HCT116 (cell line): ENCODE data around the gene RYR2. TPM values are rescaled to one million over a fixed set of nuclear protein-coding genes. Genes with fewer than 3 reads are reported as not detected.

Source experiments
- ATAC-seq: fragments of 200-7000 bp; cut with Tn5 transposase; 2 replicates; pipeline ENCODE4 v1.9.1; 2020; ENCODE audit warnings: mild to moderate bottlenecking, moderate library complexity
- BruUV-seq: library from RNA; stranded (reverse); fragments of 400-500 nt; replicated peaks from 2 replicates; lab custom pipeline; 2021; lab: Mats Ljungman, UMichigan
- CTCF ChIA-PET: fragments of 300-600 bp; sonication (Branson Sonifier 250); formaldehyde crosslinking; loops from one replicate; lab custom pipeline; 2021; ENCODE audit warnings: antibody characterized with exemption; lab: Charles Lee
- POLR2A ChIA-PET: fragments of 300-600, 350-600 bp; sonication (Branson Sonifier 250); formaldehyde crosslinking; loops from one replicate; lab custom pipeline; 2021; ENCODE audit warnings: antibody characterized with exemption; lab: Charles Lee
- RAD21 ChIA-PET, 2 experiments: fragments of 300-600 bp; sonication (Branson Sonifier 250); formaldehyde crosslinking; loops; one replicate each; lab custom pipeline; 2023; ENCODE audit warnings: low total read pairs in 2 of 2; ENCODE audit not compliant: uncharacterized antibody in 2 of 2, unreplicated experiment in 2 of 2, low non-redundant PET in 1 of 2; lab: Charles Lee
- DNase-seq: peaks from one replicate; pipeline ENCODE4 v3.0.0-alpha.2; 2010; ENCODE audit warnings: low read depth, low spot score
- H2AFZ ChIP-seq: fragments of 200-600 bp; shearing (Covaris generic), sonication (generic); 2 replicates; pipeline ENCODE4 v1.6.1; 2017; ENCODE audit warnings: low read depth, mixed run types, mixed read lengths, antibody characterized with exemption, low read length; ENCODE audit not compliant: poor library complexity, severe bottlenecking
- H3K27ac ChIP-seq: 2 replicates; pipeline ENCODE4 v1.5.1; 2012; ENCODE audit warnings: low read depth, low read length
- H3K27me3 ChIP-seq: fragments of 200-600 bp; sonication (generic); 2 replicates; pipeline ENCODE4 v1.6.1; 2016; ENCODE audit warnings: mixed run types, low read length, mixed read lengths; ENCODE audit not compliant: insufficient read depth
- H3K36me3 ChIP-seq, 2 experiments: fragments of 200-500 bp in 1 of 2; fragments of 200-600 bp in 1 of 2; sonication (Bioruptor generic) in 1 of 2; sonication (generic) in 1 of 2; 2 replicates each; pipeline versions ENCODE4 v1.5.1 to v1.6.1; 2014 to 2016; ENCODE audit warnings: low read length in 2 of 2, inconsistent platforms in 1 of 2, mixed read lengths in 1 of 2, mixed run types in 1 of 2; ENCODE audit not compliant: insufficient read depth in 2 of 2, control insufficient read depth in 1 of 2
- H3K4me1 ChIP-seq, 2 experiments: fragments of 200-600 bp in 1 of 2; sonication (generic) in 1 of 2; 2 replicates each; pipeline versions ENCODE4 v1.5.1 to v1.6.1; 2012 to 2017; ENCODE audit warnings: low read length in 2 of 2, inconsistent platforms in 1 of 2, mild to moderate bottlenecking in 1 of 2, mixed read lengths in 1 of 2, mixed run types in 1 of 2, moderate library complexity in 1 of 2; ENCODE audit not compliant: insufficient read depth in 2 of 2, control insufficient read depth in 1 of 2
- H3K4me2 ChIP-seq: fragments of 200-600 bp; sonication (generic); 2 replicates; pipeline ENCODE4 v1.6.1; 2017; ENCODE audit warnings: mixed run types, low read length, mixed read lengths
- H3K4me3 ChIP-seq, 2 experiments: fragments of 200-600 bp in 1 of 2; sonication (generic) in 1 of 2; replicated peaks in 1 of 2; 2 replicates each; pipeline ENCODE4 v1.5.1; 2011 to 2016; ENCODE audit warnings: low read length in 2 of 2, control low read depth in 1 of 2, low read depth in 1 of 2, mild to moderate bottlenecking in 1 of 2, mixed read lengths in 1 of 2, mixed run types in 1 of 2
- H3K79me2 ChIP-seq: fragments of 200-600 bp; sonication (generic); 2 replicates; pipeline ENCODE4 v1.6.1; 2017; ENCODE audit warnings: mild to moderate bottlenecking, mixed run types, low read length, moderate library complexity, mixed read lengths; ENCODE audit not compliant: insufficient read depth
- H3K9ac ChIP-seq: fragments of 200-600 bp; sonication (generic); 2 replicates; pipeline ENCODE4 v1.6.1; 2016; ENCODE audit warnings: low read length, mixed read lengths
- H3K9me2 ChIP-seq: fragments of 200-600 bp; sonication (generic), shearing (Covaris generic); 2 replicates; pipeline ENCODE4 v1.6.1; 2017; ENCODE audit warnings: mixed run types, mild to moderate bottlenecking, moderate library complexity; ENCODE audit not compliant: insufficient read depth
- H3K9me3 ChIP-seq, 2 experiments: fragments of 200-500 bp in 1 of 2; fragments of 200-600 bp in 1 of 2; sonication (Bioruptor generic) in 1 of 2; sonication (generic) in 1 of 2; 2 replicates each; pipeline ENCODE4 v1.6.1; 2014 to 2017; ENCODE audit warnings: low read length in 2 of 2, mixed read lengths in 2 of 2, inconsistent platforms in 1 of 2, low read depth in 1 of 2, mild to moderate bottlenecking in 1 of 2, mixed run types in 1 of 2, moderate library complexity in 1 of 2; ENCODE audit not compliant: control insufficient read depth in 1 of 2, insufficient read depth in 1 of 2
- H4K20me1 ChIP-seq: fragments of 200-600 bp; sonication (generic), shearing (Covaris generic); 2 replicates; pipeline ENCODE4 v1.6.1; 2017; ENCODE audit warnings: mixed run types, mild to moderate bottlenecking, moderate library complexity; ENCODE audit not compliant: insufficient read depth
- CBX3 ChIP-seq: IDR thresholded peaks from 2 replicates; pipeline ENCODE4 v1.6.1; 2012; ENCODE audit warnings: low read depth
- EGR1 ChIP-seq: IDR thresholded peaks from 2 replicates; pipeline ENCODE4 v1.6.1; 2012; ENCODE audit warnings: low read depth
- ELF1 ChIP-seq: IDR thresholded peaks from 2 replicates; pipeline ENCODE4 v1.6.1; 2012; ENCODE audit warnings: low read depth, borderline replicate concordance
- EZH2phosphoT487 ChIP-seq: fragments of 200-600 bp; IDR thresholded peaks from 2 replicates; pipeline ENCODE4 v1.6.1; 2018; ENCODE audit warnings: antibody characterized with exemption, borderline replicate concordance
- FOSL1 ChIP-seq: IDR thresholded peaks from 2 replicates; pipeline ENCODE4 v1.6.1; 2012; ENCODE audit warnings: low read depth
- POLR2AphosphoS5 ChIP-seq: IDR thresholded peaks from 2 replicates; pipeline ENCODE4 v1.6.1; 2011; ENCODE audit warnings: mild to moderate bottlenecking, low read depth, low read length, moderate library complexity
- RAD21 ChIP-seq: IDR thresholded peaks from 2 replicates; pipeline ENCODE4 v1.6.1; 2012; ENCODE audit warnings: low read depth, mild to moderate bottlenecking
- SIN3A ChIP-seq: IDR thresholded peaks from 2 replicates; pipeline ENCODE4 v1.6.1; 2012; ENCODE audit warnings: low read depth
- SP1 ChIP-seq: IDR thresholded peaks from 2 replicates; pipeline ENCODE4 v1.6.1; 2012; ENCODE audit warnings: low read depth
- SRF ChIP-seq: IDR thresholded peaks from 2 replicates; pipeline ENCODE4 v1.6.1; 2012; ENCODE audit warnings: low read depth
- TCF7L2 ChIP-seq: IDR thresholded peaks from 2 replicates; pipeline ENCODE4 v1.7.0; 2011; ENCODE audit warnings: borderline replicate concordance, inconsistent platforms; ENCODE audit not compliant: insufficient read depth, insufficient read length; ENCODE audit errors: extremely low read depth
- YY1 ChIP-seq: IDR thresholded peaks from 2 replicates; pipeline ENCODE4 v1.6.1; 2011; ENCODE audit warnings: low read length, low read depth, moderate library complexity, mild to moderate bottlenecking; ENCODE audit not compliant: insufficient replicate concordance; ENCODE audit errors: extremely low read depth
- ZNF274 ChIP-seq: fragments of 200-500 bp; sonication (Bioruptor generic); IDR thresholded peaks from 2 replicates; pipeline ENCODE4 v1.6.1; 2014; ENCODE audit warnings: mild to moderate bottlenecking, low read depth, low read length, inconsistent platforms
- intact Hi-C: fragments of 100-400 bp; cut with micrococcal nuclease; formaldehyde crosslinking; loops from 2 replicates; pipeline ENCODE4 v1.10.0; 2022
- total RNA-seq: library from RNA; stranded (reverse); gene quantifications from one replicate; pipeline ENCODE4 v1.2.1, GENCODE V29; 2021; ENCODE audit not compliant: unreplicated experiment
- TF ChIP-seq, protein P1 (sequence below): IDR thresholded peaks from 2 replicates; pipeline ENCODE4 v1.6.1; 2012
- TF ChIP-seq, protein P2 (sequence below), 3 experiments: fragments of 200-600 bp in 1 of 3; sonication (generic) in 1 of 3; IDR thresholded peaks in 2 of 3; conservative IDR thresholded peaks in 1 of 3; 2 replicates each; pipeline ENCODE4 v1.5.1; 2012 to 2017; ENCODE audit warnings: low read depth in 2 of 3, low read length in 2 of 3, antibody characterized with exemption in 1 of 3, borderline replicate concordance in 1 of 3, control low read depth in 1 of 3, mild to moderate bottlenecking in 1 of 3, mixed read lengths in 1 of 3, mixed run types in 1 of 3, moderate library complexity in 1 of 3; ENCODE audit not compliant: insufficient read depth in 1 of 3
- TF ChIP-seq, protein P3 (sequence below): IDR thresholded peaks from 2 replicates; pipeline ENCODE4 v1.6.1; 2012

The RYR2 gene
- total RNA-seq, 1 experiment from 2014 or later, result 0.02 TPM

DNA sequence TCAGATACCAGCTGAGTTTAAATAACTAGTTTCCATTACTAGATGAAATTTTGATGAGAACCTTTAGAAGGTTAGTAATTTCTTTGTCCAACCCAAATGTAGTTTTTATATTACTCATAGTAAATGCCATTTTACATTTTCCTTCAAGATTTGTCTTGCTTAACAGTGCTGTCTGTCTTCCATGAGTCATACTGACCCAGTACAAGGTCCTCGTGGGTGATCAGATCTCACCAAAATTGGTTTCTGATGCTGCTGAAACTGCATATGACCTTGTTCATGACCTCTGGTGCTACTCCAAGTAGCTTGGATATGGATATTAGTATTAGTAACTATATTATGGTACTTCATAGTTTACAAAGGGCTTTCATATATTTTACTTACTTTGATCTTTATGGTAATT lies 207.1 kb downstream of the RYR2 start:
- BruUV-seq, result no TSS peak
- intact Hi-C loops, result no loop called here
- Histone ChIP-seq H3K4me1 (no peaks in the 10 kb centered on the region), H3K27ac (no peak overlapping the region), H3K4me2 (no peak overlapping the region), H3K27me3 (no peaks in the 10 kb centered on the region), H3K79me2 (no peaks in the 10 kb centered on the region), H3K4me3 (no peak overlapping the region), H3K9ac (no peak overlapping the region), H3K36me3 (no peaks in the 10 kb centered on the region), H4K20me1 (no peaks in the 10 kb centered on the region), H2AFZ (no peak overlapping the region), H3K9me3 (peaks cover 0 to 3% of the 10 kb centered on the region in 2 experiments; a peak in 1 of 4 replicates), H3K9me2 (no peaks in the 10 kb centered on the region)
- ChIA-PET POLR2A (no interaction called here), CTCF (no interaction called here), RAD21 (no interaction called here)
- TF ChIP-seq YY1 (no peak), POLR2AphosphoS5 (no peak), TCF7L2 (no peak)
- DNase-seq (no peak), ATAC-seq (no peak)

DNA sequence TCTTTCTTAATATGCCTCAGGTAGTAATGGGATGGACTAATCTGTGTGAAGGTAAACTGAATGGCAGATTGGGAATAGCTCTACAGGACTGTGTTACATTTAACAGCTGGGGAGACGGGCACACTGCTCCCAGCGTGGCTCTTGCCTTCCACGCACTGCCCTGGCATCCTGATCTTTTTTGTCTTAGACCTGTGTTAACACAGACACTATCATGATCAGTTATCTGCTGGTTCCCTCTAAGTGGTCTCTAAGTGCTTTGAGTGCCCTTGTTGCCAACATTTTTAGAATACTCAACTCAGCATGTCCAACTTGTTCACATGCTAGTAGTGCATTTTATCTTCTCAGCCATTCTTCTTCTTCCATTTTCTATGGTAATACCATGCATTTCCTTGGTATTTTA lies 208.1 kb downstream of the RYR2 start:
- H4K20me1 ChIP-seq, result no peaks in the 10 kb centered on the region
- no peaks in the 10 kb centered on the region for H3K27me3 ChIP-seq
- DNase-seq (no peak), ATAC-seq (no peak)
- H3K4me3 ChIP-seq, result no peak overlapping the region
- BruUV-seq, result no TSS peak
- no peaks in the 10 kb centered on the region for H3K36me3 ChIP-seq
- no peaks in the 10 kb centered on the region for H3K9me2 ChIP-seq
- no peaks in the 10 kb centered on the region for H3K79me2 ChIP-seq
- POLR2A ChIA-PET, result no interaction called here
- H3K4me1 ChIP-seq, result no peaks in the 10 kb centered on the region
- H3K4me2 ChIP-seq, result no peak overlapping the region
- no peak overlapping the region for H3K27ac ChIP-seq
- no peak overlapping the region for H3K9ac ChIP-seq
- RAD21 ChIA-PET, result no interaction called here
- CTCF ChIA-PET, result no interaction called here
- no peak overlapping the region for H2AFZ ChIP-seq
- TF ChIP-seq POLR2AphosphoS5, result no peak
- no peak for TF ChIP-seq FOSL1
- no peak for TF ChIP-seq EGR1
- TF ChIP-seq SRF, result no peak
- no peak for TF ChIP-seq EZH2phosphoT487
- TF ChIP-seq RAD21, result no peak
- TF ChIP-seq, protein P1, sequence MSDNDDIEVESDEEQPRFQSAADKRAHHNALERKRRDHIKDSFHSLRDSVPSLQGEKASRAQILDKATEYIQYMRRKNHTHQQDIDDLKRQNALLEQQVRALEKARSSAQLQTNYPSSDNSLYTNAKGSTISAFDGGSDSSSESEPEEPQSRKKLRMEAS, result no peak
- no peak for TF ChIP-seq ZNF274
- TF ChIP-seq YY1, result no peak
- no peak for TF ChIP-seq SIN3A
- TF ChIP-seq, protein P2, sequence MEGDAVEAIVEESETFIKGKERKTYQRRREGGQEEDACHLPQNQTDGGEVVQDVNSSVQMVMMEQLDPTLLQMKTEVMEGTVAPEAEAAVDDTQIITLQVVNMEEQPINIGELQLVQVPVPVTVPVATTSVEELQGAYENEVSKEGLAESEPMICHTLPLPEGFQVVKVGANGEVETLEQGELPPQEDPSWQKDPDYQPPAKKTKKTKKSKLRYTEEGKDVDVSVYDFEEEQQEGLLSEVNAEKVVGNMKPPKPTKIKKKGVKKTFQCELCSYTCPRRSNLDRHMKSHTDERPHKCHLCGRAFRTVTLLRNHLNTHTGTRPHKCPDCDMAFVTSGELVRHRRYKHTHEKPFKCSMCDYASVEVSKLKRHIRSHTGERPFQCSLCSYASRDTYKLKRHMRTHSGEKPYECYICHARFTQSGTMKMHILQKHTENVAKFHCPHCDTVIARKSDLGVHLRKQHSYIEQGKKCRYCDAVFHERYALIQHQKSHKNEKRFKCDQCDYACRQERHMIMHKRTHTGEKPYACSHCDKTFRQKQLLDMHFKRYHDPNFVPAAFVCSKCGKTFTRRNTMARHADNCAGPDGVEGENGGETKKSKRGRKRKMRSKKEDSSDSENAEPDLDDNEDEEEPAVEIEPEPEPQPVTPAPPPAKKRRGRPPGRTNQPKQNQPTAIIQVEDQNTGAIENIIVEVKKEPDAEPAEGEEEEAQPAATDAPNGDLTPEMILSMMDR (IDR thresholded peaks at IDR 0.05 in 2 of 3, conservative IDR thresholded peaks at IDR 0.05 in 1 of 3; ENCODE audit: borderline replicate concordance in 1 of 3, insufficient read depth in 1 of 3, low read depth in 2 of 3, low read length in 2 of 3), result no peak
- TF ChIP-seq ELF1, result no peak
- TF ChIP-seq CBX3, result no peak
- TF ChIP-seq SP1, result no peak
- TF ChIP-seq, protein P3, sequence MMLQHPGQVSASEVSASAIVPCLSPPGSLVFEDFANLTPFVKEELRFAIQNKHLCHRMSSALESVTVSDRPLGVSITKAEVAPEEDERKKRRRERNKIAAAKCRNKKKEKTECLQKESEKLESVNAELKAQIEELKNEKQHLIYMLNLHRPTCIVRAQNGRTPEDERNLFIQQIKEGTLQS, result no peak
- H3K9me3 ChIP-seq, result peaks cover 0 to 3% of the 10 kb centered on the region in 2 experiments; a peak in 1 of 4 replicates
- intact Hi-C loops, result no loop called here
